ENCODE data around the gene TMEM63C.

Gene TMEM63C

DNA sequence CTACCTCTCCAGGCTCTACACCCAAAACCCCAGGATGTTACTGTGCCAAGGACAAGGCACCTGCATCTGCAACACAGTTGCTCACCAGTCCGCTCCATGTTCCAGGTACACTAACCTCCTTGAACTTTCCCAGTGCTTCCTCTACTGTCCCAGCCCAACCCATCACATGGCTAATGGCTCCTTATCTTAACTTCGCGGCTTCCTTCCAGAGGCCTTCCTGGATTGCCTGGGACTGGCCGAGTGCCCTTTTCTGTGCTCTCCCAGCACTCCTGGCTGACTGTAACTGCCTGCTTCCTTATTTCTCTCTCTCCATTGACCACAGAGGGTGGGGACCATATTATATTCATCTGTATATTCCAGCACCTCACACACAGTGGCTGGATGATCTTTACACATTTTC lies 118.2 kb downstream of the TMEM63C start:
- Histone ChIP-seq H3K79me2 (ENCODE audit: low read length) (no peaks in the 10 kb centered on the region), H4K20me1 (ENCODE audit: insufficient read depth, low read length) (no peaks in the 10 kb centered on the region), H3K36me3 (replicated peaks; ENCODE audit: low read depth, low read length) (peaks cover 4% of the 10 kb centered on the region), H3K9ac (ENCODE audit: low read length) (no peak overlapping the region), H2AFZ (ENCODE audit: low read depth, low read length) (no peak overlapping the region), H3K4me1 (ENCODE audit: low read length) (no peaks in the 10 kb centered on the region), H3K4me3 (ENCODE audit: low read length) (no peak overlapping the region), H3K27ac (ENCODE audit: low read length) (no peak overlapping the region), H3K9me3 (ENCODE audit: insufficient read depth, low read length) (no peaks in the 10 kb centered on the region), H3K27me3 (ENCODE audit: low read depth, low read length) (no peaks in the 10 kb centered on the region), H3K4me2 (ENCODE audit: low read length) (no peak overlapping the region)
- no peak for TF ChIP-seq EZH2phosphoT487 (IDR thresholded peaks at IDR 0.05; ENCODE audit: low read depth)
- TF ChIP-seq, protein P1, sequence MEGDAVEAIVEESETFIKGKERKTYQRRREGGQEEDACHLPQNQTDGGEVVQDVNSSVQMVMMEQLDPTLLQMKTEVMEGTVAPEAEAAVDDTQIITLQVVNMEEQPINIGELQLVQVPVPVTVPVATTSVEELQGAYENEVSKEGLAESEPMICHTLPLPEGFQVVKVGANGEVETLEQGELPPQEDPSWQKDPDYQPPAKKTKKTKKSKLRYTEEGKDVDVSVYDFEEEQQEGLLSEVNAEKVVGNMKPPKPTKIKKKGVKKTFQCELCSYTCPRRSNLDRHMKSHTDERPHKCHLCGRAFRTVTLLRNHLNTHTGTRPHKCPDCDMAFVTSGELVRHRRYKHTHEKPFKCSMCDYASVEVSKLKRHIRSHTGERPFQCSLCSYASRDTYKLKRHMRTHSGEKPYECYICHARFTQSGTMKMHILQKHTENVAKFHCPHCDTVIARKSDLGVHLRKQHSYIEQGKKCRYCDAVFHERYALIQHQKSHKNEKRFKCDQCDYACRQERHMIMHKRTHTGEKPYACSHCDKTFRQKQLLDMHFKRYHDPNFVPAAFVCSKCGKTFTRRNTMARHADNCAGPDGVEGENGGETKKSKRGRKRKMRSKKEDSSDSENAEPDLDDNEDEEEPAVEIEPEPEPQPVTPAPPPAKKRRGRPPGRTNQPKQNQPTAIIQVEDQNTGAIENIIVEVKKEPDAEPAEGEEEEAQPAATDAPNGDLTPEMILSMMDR (IDR thresholded peaks at IDR 0.05; ENCODE audit: low read depth, low read length), result no peak

DNA sequence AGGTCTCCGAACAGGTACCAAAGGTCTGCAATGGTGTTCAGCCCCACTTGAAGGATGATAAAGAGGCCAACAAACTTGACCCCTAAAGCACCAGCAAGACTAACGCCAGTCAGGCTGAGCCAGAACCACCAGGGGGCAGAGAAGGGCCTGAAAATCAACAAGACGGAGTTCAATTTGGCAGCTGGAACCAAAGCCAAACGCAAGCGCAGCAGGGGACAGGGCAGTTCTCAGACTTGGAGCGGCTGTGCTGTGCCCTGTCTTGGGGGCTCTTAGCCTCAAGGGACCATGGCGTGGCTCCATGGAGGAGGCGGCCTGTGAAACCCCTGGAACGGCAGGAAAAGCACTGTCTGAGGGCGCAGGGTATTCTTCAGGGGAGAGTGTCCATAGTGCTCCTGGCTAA lies 119.5 kb downstream of the TMEM63C start:
- no peaks in the 10 kb centered on the region for H3K4me1 ChIP-seq (ENCODE audit: low read length)
- H3K4me3 ChIP-seq (ENCODE audit: low read length), result no peak overlapping the region
- no peak overlapping the region for H3K9ac ChIP-seq (ENCODE audit: low read length)
- H3K36me3 ChIP-seq (replicated peaks; ENCODE audit: low read depth, low read length), result no peaks in the 10 kb centered on the region
- no peak for TF ChIP-seq EZH2phosphoT487 (IDR thresholded peaks at IDR 0.05; ENCODE audit: low read depth)
- TF ChIP-seq, protein P1 (IDR thresholded peaks at IDR 0.05; ENCODE audit: low read depth, low read length), result peak; percentile 90
- H3K27me3 ChIP-seq (ENCODE audit: low read depth, low read length), result no peaks in the 10 kb centered on the region
- H3K4me2 ChIP-seq (ENCODE audit: low read length), result no peak overlapping the region
- no peaks in the 10 kb centered on the region for H4K20me1 ChIP-seq (ENCODE audit: insufficient read depth, low read length)
- H3K9me3 ChIP-seq (ENCODE audit: insufficient read depth, low read length), result no peaks in the 10 kb centered on the region
- no peaks in the 10 kb centered on the region for H3K79me2 ChIP-seq (ENCODE audit: low read length)
- H2AFZ ChIP-seq (ENCODE audit: low read depth, low read length), result no peak overlapping the region
- no peak overlapping the region for H3K27ac ChIP-seq (ENCODE audit: low read length)

DNA sequence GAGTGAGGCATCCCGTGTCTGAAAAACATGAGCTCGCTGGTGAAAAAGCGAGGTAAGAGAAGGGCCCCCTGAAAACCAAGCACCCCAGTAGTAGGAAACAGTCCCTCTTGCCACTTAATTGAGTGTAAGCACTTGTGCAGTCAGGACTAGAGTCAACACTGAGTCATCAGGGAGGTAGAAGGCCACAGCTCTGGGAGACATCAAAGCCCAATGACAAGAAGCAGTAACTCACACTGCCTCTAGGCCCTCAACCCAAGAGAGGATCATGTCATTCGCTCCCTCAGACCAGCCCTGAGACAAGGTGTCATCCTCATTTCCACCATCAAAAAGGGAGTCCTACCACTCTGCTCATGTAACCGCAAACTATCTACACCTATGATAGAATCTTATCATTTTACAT lies 121.3 kb downstream of the TMEM63C start:
- Histone ChIP-seq H3K36me3 (replicated peaks; ENCODE audit: low read depth, low read length) (no peaks in the 10 kb centered on the region), H3K9ac (ENCODE audit: low read length) (no peak overlapping the region), H2AFZ (ENCODE audit: low read depth, low read length) (no peak overlapping the region), H3K79me2 (ENCODE audit: low read length) (no peaks in the 10 kb centered on the region), H3K4me1 (ENCODE audit: low read length) (peaks cover 10% of the 10 kb centered on the region), H3K4me3 (ENCODE audit: low read length) (no peak overlapping the region), H3K27ac (ENCODE audit: low read length) (no peak overlapping the region), H3K9me3 (ENCODE audit: insufficient read depth, low read length) (no peaks in the 10 kb centered on the region), H3K27me3 (ENCODE audit: low read depth, low read length) (no peaks in the 10 kb centered on the region), H3K4me2 (ENCODE audit: low read length) (no peak overlapping the region), H4K20me1 (ENCODE audit: insufficient read depth, low read length) (no peaks in the 10 kb centered on the region)
- no peak for TF ChIP-seq EZH2phosphoT487 (IDR thresholded peaks at IDR 0.05; ENCODE audit: low read depth)
- TF ChIP-seq, protein P1 (IDR thresholded peaks at IDR 0.05; ENCODE audit: low read depth, low read length), result no peak

DNA sequence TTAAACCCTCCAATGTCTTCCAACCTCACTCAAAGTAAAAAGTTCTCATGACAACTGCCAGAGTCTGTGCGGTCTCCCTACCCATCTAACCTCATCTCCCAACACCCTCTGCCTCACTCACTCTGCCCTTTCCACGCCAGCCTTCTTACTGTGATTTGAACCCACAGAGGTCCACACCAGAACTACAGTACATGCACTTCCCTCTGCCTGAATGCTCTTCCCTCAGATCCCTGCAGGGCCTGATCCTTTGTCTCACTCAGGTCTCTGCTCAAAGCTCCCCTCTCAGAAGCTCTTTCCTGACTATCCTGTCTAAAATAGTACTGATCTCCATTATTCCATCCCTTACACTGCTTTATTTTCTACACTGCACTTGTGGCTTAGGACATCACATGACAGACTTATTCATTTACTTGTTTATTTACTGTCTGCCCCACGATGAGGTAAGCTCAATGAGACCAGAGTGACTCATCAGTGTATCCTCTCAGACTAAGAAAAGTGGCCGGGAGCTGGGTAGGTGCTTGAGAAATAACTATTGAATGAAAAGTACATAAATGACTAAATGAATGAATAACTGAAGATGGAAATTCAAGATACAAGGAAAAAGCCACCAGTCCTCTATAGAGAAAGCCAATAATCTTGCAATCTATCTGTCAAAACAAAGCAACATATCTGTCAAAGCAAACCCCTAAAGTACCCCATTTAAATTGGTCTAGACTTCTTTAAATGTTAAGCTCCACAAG lies 122.0 kb downstream of the TMEM63C start:
- Histone ChIP-seq H3K9me3 (ENCODE audit: insufficient read depth, low read length) (no peaks in the 10 kb centered on the region), H3K27ac (ENCODE audit: low read length) (no peak overlapping the region), H3K4me3 (ENCODE audit: low read length) (no peak overlapping the region), H2AFZ (ENCODE audit: low read depth, low read length) (no peak overlapping the region), H3K4me1 (ENCODE audit: low read length) (peaks cover 10% of the 10 kb centered on the region), H3K9ac (ENCODE audit: low read length) (no peak overlapping the region), H3K27me3 (ENCODE audit: low read depth, low read length) (no peaks in the 10 kb centered on the region), H3K79me2 (ENCODE audit: low read length) (no peaks in the 10 kb centered on the region), H3K4me2 (ENCODE audit: low read length) (no peak overlapping the region), H3K36me3 (replicated peaks; ENCODE audit: low read depth, low read length) (no peaks in the 10 kb centered on the region), H4K20me1 (ENCODE audit: insufficient read depth, low read length) (no peaks in the 10 kb centered on the region)
- TF ChIP-seq, protein P1 (IDR thresholded peaks at IDR 0.05; ENCODE audit: low read depth, low read length), result no peak
- TF ChIP-seq EZH2phosphoT487 (IDR thresholded peaks at IDR 0.05; ENCODE audit: low read depth), result no peak
